ENCODE data around the gene PDYN. TPM values are rescaled to one million over a fixed set of nuclear protein-coding genes. Genes with fewer than 3 reads are reported as not detected.

Gene PDYN
- total RNA-seq, 1 donor from 2014 or later, result not detected

- Histone ChIP-seq H3K9ac (ENCODE audit: low read depth in 1 of 3, low read length in 3 of 3) (no peak overlapping the region), H3K4me1 (ENCODE audit: control insufficient read depth in 3 of 3, insufficient read depth in 3 of 3, low read length in 3 of 3) (peaks cover 9 to 16% (median 10%) of the 10 kb centered on the region in 3 donors), H3K27ac (ENCODE audit: low read depth, low read length) (no peak overlapping the region), H3K27me3 (ENCODE audit: control insufficient read depth in 3 of 3, insufficient read depth in 3 of 3, low read length in 3 of 3) (no peaks in the 10 kb centered on the region), H3K36me3 (ENCODE audit: control insufficient read depth in 3 of 3, insufficient read depth in 3 of 3, low read length in 3 of 3) (peaks cover 0 to 12% (median 4%) of the 10 kb centered on the region in 3 donors), H3K4me3 (ENCODE audit: low read length in 3 of 3) (no peak overlapping the region), H3K9me3 (ENCODE audit: control insufficient read depth in 3 of 3, low read length in 3 of 3) (no peaks in the 10 kb centered on the region)
Measured at GRCh38 chr20:1929460-1929859, 64.4 kb downstream of the PDYN start.

DNA sequence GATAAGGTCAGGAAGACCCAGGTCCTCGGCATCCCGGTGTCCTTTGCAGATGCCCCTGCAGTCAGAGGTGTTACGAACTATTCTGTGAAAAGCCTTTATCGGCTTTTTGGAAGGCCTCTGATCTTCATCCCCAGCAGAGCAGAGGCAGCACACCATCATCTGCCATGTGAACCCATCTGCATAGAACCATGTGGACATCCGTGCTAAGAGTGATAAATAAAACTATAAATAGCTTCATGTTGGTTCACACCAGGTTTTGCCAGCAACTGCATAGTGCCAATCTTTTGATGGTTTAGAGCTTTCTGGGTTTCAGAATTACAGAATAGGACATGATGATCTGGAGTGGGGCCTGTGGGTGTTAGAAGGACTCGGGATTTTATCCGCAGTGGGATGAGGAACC is 65.1 kb downstream of the PDYN start:
- peaks cover 3 to 13% (median 6%) of the 10 kb centered on the region in 3 donors for H3K36me3 ChIP-seq (ENCODE audit: control insufficient read depth in 3 of 3, insufficient read depth in 3 of 3, low read length in 3 of 3)
- no peak overlapping the region for H3K4me3 ChIP-seq (ENCODE audit: low read length in 3 of 3)
- H3K9ac ChIP-seq (ENCODE audit: low read depth in 1 of 3, low read length in 3 of 3), result no peak overlapping the region
- H3K27me3 ChIP-seq (ENCODE audit: control insufficient read depth in 3 of 3, insufficient read depth in 3 of 3, low read length in 3 of 3), result no peaks in the 10 kb centered on the region
- H3K4me1 ChIP-seq (ENCODE audit: control insufficient read depth in 3 of 3, insufficient read depth in 3 of 3, low read length in 3 of 3), result peaks cover 7 to 16% (median 10%) of the 10 kb centered on the region in 3 donors
- H3K9me3 ChIP-seq (ENCODE audit: control insufficient read depth in 3 of 3, low read length in 3 of 3), result no peaks in the 10 kb centered on the region
- H3K27ac ChIP-seq (ENCODE audit: low read depth, low read length), result no peak overlapping the region

Other genes starting within 250 kb of the PDYN start
- gene SIRPA, start 98.7 kb downstream of the PDYN start, total RNA-seq, result 8.9 TPM
- gene STK35, start 107.8 kb upstream of the PDYN start, total RNA-seq, result 7.8 TPM

Data from skeletal muscle tissue (tissue), 4 donors.